Stimulated activated CD8-positive, alpha-beta memory T cell treated with anti-CD3 and anti-CD28 coated beads, Interleukin-15, amount 100 ng/mL, for 4 hours (primary cell): ENCODE data around the gene CYTH4.

Experiments
- DNase-seq, 2 donors: peaks; one replicate each; pipeline ENCODE4 v3.0.0-alpha.2; 2020; ENCODE audit warnings: low read depth in 2 of 2

The CYTH4 gene

GRCh38 chr22:37289156-37289735 lies 6.9 kb downstream of the CYTH4 start:
- no peak for DNase-seq

GRCh38 chr22:37290737-37291136 lies 8.4 kb downstream of the CYTH4 start:
- DNase-seq = no peak

GRCh38 chr22:37291559-37292298 lies 9.4 kb downstream of the CYTH4 start:
- DNase-seq = no peak

DNA sequence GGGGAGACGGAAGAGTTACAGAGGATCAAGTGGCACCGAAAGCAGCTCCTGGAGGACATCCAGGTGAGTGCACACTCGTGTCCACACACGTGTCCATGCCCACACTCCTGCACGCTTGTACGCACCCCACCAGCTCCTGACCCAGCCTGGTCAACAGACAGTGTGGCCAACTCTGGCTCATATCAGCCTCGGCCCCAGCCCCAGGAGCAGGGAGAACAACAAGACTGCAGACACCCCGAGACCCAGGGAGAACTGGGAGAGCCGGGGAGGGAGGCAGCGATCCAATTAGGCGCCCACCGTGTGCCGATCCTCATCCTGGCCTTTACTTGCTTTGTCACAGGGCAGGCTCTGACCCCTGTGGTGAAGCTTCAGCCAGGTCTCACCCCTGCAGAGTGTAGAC lies 10.3 kb downstream of the CYTH4 start:
- DNase-seq = no peak

GRCh38 chr22:37293172-37293571 lies 10.9 kb downstream of the CYTH4 start:
- no peak for DNase-seq

DNA sequence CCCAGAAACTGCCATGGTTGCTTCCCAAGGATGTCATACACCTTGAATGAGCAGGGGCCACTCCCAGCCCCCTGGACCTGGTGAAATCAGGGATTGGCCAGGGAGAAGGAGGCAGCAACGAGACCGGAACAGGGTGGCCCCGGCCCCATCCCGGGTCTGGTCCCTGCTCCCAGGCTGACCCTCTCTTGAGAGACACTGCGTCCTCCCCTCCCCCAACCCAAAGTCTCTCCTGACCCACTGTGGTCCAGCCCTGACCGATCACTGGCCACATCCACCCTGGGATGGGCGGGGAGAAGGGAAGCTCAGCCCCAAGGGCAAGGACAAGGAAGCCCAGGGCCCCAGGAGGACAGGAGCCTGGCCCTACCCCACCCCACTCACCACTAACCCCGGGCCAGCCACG lies 12.4 kb downstream of the CYTH4 start:
- DNase-seq = no peak

DNA sequence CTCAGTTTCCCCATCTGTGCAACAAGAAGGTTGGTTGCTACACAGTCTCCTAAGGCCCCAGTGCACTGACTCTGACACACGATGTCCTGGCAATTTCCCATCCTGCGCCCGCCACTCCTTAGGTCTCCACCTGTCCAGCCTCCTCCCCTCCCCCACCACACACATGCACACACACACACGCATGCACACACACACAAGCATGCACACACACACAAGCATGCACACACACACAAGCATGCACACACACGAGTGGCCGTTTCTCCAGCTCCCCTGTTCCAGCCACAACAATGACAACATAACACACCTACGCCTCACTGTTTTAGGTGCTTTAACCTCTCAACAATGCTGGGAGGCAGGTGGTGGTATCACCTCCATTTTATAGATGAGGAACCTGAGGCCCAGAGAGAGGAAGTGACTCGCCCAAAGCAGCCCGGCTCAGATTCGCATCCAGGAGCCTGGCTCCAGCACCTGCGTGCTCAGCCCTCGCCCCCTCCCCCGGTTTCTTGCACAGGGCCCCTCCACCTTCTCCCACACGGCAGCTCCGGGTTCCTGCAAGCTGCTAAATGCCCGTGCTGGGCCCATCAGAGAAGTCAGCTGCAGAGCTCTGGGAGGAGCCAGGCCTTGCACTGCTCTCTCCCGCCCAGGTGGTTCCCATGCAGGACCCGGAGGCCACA lies 13.0 kb downstream of the CYTH4 start:
- no peak for DNase-seq

- DNase-seq = no peak
These were observed 13.6 kb downstream of the CYTH4 start for GRCh38 chr22:37295946-37296345.

DNA sequence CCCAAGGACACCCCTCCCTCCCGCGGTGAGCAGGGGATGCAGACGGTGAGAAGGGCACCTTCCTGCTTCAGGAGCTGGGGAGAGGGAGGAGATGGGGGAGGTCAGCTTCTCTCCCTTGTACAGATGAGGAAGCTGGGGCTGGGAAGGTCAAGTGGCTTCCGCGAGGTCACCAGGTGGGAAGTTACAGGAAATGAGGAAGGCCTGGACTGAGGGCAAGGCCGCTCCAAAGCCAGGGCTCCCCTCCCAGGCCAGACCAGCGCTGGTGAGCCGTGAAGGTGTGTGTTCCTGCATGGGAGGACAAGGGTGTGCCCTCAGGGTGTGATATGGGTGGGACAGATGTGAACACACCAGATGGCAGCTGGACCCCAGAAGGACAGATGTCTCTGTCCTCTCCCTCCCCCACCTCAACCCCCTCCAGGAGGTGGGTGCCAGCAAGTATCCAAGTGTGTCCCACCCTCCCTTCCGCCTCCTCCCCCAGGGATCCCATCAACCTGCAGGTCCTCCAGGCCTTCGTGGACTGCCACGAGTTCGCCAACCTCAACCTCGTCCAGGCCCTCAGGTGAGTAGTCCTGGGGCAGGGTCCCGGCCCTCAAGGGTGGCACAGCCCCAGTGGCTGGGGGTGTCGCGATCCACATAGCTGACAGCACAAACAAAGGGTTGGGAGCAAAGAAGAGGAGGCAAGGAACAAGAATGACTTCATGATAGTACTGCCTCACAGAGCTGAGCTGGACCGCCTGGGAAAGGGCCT lies 16.6 kb downstream of the CYTH4 start:
- no peak for DNase-seq

DNA sequence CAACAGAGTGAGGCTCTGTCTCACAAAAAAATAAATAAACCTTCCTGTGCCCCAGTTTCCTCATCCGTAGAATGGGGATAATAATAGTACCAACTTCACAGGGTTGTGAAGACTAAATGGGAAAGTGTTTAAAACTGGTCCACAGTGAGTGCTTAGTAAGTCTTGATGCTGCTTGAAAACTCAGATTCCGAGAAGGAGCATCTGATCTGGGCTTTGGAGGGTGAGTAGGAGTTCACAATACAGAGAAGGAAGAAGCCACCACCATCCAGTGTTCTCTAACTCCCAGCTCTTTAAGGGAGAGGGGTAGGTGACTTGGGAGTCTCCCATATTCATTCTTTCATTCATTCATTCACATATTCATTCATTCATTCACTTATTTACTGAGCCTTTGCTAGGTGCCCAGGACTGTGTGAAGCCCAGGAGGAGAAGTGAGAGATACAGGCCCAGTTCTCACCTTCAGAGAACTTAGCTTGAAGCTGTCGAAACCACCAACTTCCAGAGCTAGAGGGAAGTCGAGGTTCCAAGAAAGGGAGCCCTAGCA lies 17.7 kb downstream of the CYTH4 start:
- no peak for DNase-seq

- DNase-seq = no peak
These were observed 18.3 kb downstream of the CYTH4 start for GRCh38 chr22:37300551-37301017.

GRCh38 chr22:37301144-37301830 lies 19.0 kb downstream of the CYTH4 start:
- no peak for DNase-seq

DNA sequence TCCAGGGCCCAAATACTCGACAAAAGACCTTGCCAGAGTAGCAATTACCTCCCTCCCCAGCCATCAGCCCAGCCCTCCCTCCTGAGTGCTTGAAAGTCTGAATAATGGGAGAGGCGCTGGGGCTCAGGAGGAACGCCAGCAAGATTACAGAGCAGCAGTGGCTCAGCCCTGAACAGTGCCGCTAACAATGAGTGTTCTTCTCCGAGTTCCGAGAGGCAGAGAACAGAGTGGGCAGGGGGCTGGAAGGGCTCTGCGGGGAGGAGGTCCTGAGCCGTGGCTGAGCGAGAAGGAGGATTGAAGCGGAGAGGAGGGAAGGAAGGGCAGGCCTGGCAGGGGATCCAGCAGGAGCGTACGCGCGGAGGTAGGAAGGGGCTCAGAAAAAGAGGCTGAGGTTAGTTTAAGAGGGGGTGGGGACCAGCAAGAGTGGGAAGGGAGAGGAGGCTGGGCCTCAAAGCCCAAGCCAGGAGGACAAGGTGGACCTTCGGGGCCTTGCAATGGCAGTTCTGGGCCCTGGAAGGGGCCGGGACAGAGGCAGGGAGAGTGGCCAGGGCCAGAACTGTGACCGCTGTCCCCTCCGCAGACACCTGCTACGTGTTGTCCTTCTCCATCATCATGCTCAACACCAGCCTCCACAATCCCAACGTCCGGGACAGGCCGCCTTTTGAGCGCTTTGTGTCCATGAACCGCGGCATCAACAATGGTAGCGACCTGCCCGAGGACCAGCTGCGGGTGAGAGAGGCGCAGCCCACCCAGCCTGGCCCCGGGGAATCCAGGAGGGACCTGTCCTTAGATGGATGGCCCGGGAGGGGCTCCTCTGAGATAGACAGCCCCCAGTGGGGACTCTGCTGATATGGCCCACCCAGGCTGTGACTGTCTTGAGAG lies 20.6 kb downstream of the CYTH4 start:
- DNase-seq = no peak

GRCh38 chr22:37303821-37304274 lies 21.5 kb downstream of the CYTH4 start:
- DNase-seq = peak; percentile 46 to 55

DNA sequence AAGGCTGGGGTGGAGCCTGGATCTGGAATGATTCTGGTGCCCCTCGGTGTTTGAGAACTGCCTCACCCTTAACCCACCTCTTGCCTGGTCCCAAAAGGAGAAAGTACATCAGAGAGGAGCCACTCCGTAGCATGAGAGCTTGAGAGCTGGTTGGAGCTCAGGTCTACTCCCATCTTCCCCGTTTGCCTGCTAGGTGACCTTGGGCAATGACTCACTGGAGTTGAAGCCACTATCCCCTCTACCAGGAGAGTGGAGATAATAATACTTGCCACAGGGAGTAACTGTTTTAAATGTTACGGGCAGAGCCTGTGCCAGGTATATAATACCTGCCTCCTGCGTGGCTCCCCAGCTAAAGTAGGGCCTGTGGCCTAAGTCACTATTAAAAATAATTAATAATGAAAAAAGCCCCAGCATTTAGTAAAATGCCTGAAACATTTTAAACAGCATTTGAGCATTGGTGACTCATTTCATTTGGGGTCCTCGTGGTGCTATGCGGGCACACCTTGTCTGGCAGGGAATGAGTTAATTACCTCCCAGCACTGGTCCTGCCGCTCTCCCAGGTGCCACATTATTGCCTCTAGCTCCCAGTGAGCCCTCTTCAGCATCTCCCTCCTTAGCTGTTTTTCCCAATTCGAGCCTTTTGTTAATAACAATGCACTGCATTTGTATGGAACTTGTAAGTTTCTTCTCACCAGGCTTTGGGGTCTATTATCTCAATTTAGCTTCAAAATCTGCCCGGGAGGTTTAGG lies 22.5 kb downstream of the CYTH4 start:
- DNase-seq = no peak

- no peak for DNase-seq
These were observed 23.6 kb downstream of the CYTH4 start for GRCh38 chr22:37305887-37306286.

DNA sequence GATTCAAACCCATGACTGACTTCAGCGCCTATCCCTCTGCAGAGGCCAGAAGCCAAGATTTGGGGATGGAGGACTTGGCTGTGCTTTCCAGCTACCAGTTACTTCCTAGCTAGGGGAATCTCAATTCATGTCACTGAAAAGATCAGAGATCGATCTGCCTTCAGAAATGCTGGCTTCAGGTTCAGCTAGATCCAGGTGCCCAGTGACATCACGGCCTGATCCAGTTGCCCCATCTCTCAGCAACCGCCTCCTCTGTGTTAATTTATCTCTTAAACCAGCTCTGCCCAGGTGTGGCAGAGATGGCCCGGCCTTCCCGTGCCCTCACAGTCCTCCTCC lies 24.2 kb downstream of the CYTH4 start:
- no peak for DNase-seq

GRCh38 chr22:37308385-37309200 lies 26.3 kb downstream of the CYTH4 start:
- no peak for DNase-seq
